AG09319 (cell line): Measurements from ENCODE around the gene FEM1B.
A peak's percentile ranks its signal among the peaks of the same experiment; 100 is the strongest.

ENCODE experiments used
- DNase-seq: peaks from one replicate; pipeline ENCODE4 v3.0.0-alpha.2; 2010; ENCODE audit warnings: low read depth; ENCODE audit errors: extremely low read depth
- CTCF ChIP-seq: IDR thresholded peaks from 2 replicates; pipeline ENCODE4 v1.5.1; 2011; ENCODE audit warnings: low read depth, mild to moderate bottlenecking, inconsistent platforms, low read length, moderate library complexity

Gene FEM1B

GRCh38 chr15:68315035-68315434, 37.5 kb downstream of the FEM1B start:
- no peak for TF ChIP-seq CTCF
- DNase-seq = no peak

GRCh38 chr15:68315495-68316031, 38.0 kb downstream of the FEM1B start:
- no peak for DNase-seq
- TF ChIP-seq CTCF = no peak

- peak; percentile 28 for TF ChIP-seq CTCF
- DNase-seq = no peak
These were observed 38.7 kb downstream of the FEM1B start for GRCh38 chr15:68316061-68316804.

- no peak for TF ChIP-seq CTCF
- no peak for DNase-seq
These were observed 39.9 kb downstream of the FEM1B start for GRCh38 chr15:68317281-68318007.

GRCh38 chr15:68318008-68318835, 40.7 kb downstream of the FEM1B start:
- DNase-seq = no peak
- no peak for TF ChIP-seq CTCF

GRCh38 chr15:68318931-68319909, 41.7 kb downstream of the FEM1B start:
- no peak for DNase-seq
- no peak for TF ChIP-seq CTCF
